IMR-90 (cell line): Measurements from ENCODE around the gene AMACR. TPM values are rescaled to one million over a fixed set of nuclear protein-coding genes. Genes with fewer than 3 reads are reported as not detected.

Experiments used
- ATAC-seq: fragments of 200-7000 bp; cut with Tn5 transposase; 2 replicates; pipeline ENCODE4 v1.9.1; 2020; ENCODE audit warnings: low read depth, mild to moderate bottlenecking, moderate library complexity
- BruUV-seq: library from RNA; stranded (reverse); fragments of 400-500 nt; replicated peaks from 2 replicates; lab custom pipeline; 2021; lab: Mats Ljungman, UMichigan
- CTCF ChIA-PET: fragments of 300-600 bp; formaldehyde crosslinking; extraction: SDS; loops from one replicate; lab custom pipeline; 2021; ENCODE audit warnings: antibody characterized with exemption; lab: Yijun Ruan, JAX
- POLR2A ChIA-PET: fragments of 300-600 bp; sonication (Branson Sonifier 250); formaldehyde crosslinking; loops from one replicate; lab custom pipeline; 2022; ENCODE audit warnings: antibody characterized with exemption; ENCODE audit not compliant: unreplicated experiment; lab: Charles Lee
- DNase-seq: peaks from one replicate; pipeline ENCODE4 v3.0.0; 2013
- H2AFZ ChIP-seq: replicated peaks from 2 replicates; pipeline ENCODE3; 2013; ENCODE audit warnings: low read length, mild to moderate bottlenecking; ENCODE audit not compliant: poor library complexity
- H2AK5ac ChIP-seq: 2 replicates; pipeline ENCODE4 v1.6.1; 2013; ENCODE audit warnings: low read depth, low read length, inconsistent platforms
- H2AK9ac ChIP-seq: replicated peaks from 2 replicates; pipeline ENCODE3; 2013; ENCODE audit warnings: mild to moderate bottlenecking, low read depth, low read length, moderate library complexity; ENCODE audit not compliant: poor library complexity
- H2BK120ac ChIP-seq: 2 replicates; pipeline ENCODE4 v1.6.1; 2013; ENCODE audit warnings: low read depth, low read length, inconsistent platforms
- H2BK15ac ChIP-seq: 3 replicates; pipeline ENCODE4 v1.6.1; 2013; ENCODE audit warnings: low read depth, low read length, inconsistent platforms
- H2BK20ac ChIP-seq: 2 replicates; pipeline ENCODE4 v1.6.1; 2013; ENCODE audit warnings: low read depth, mild to moderate bottlenecking, inconsistent platforms, low read length, moderate library complexity
- H2BK5ac ChIP-seq: 2 replicates; pipeline ENCODE4 v1.6.1; 2013; ENCODE audit warnings: mild to moderate bottlenecking, low read depth, low read length, inconsistent platforms; ENCODE audit not compliant: poor library complexity, severe bottlenecking
- H3K14ac ChIP-seq: replicated peaks from 2 replicates; pipeline ENCODE4 v1.6.1; 2013; ENCODE audit warnings: low read depth, low read length, inconsistent platforms
- H3K18ac ChIP-seq: 2 replicates; pipeline ENCODE4 v1.6.1; 2013; ENCODE audit warnings: low read depth, low read length, control low read depth
- H3K23ac ChIP-seq: 2 replicates; pipeline ENCODE4 v1.6.1; 2013; ENCODE audit warnings: low read depth, low read length, inconsistent platforms
- H3K27ac ChIP-seq: 2 replicates; pipeline ENCODE4 v1.5.1; 2013; ENCODE audit warnings: mild to moderate bottlenecking, control low read depth, low read length; ENCODE audit not compliant: insufficient read depth
- H3K27me3 ChIP-seq: 2 replicates; pipeline ENCODE4 v1.6.1; 2013; ENCODE audit warnings: low read length; ENCODE audit not compliant: control insufficient read depth, insufficient read depth
- H3K36me3 ChIP-seq: 2 replicates; pipeline ENCODE4 v1.6.1; 2013; ENCODE audit warnings: low read length, mixed read lengths; ENCODE audit not compliant: control insufficient read depth, insufficient read depth
- H3K4ac ChIP-seq: 2 replicates; pipeline ENCODE4 v1.6.1; 2013; ENCODE audit warnings: low read depth, low read length, inconsistent platforms
- H3K4me1 ChIP-seq: 2 replicates; pipeline ENCODE4 v1.6.1; 2013; ENCODE audit warnings: low read length, mixed read lengths; ENCODE audit not compliant: control insufficient read depth, insufficient read depth
- H3K4me2 ChIP-seq: 2 replicates; pipeline ENCODE4 v1.6.1; 2013; ENCODE audit warnings: low read depth, mild to moderate bottlenecking, control low read depth, low read length, moderate library complexity
- H3K4me3 ChIP-seq: 2 replicates; pipeline ENCODE4 v1.5.1; 2013; ENCODE audit warnings: low read depth, mild to moderate bottlenecking, control low read depth, low read length, moderate library complexity; ENCODE audit not compliant: insufficient read depth
- H3K56ac ChIP-seq: 2 replicates; pipeline ENCODE4 v1.6.1; 2013; ENCODE audit warnings: low read length, inconsistent platforms; ENCODE audit not compliant: insufficient read depth; ENCODE audit errors: extremely low read depth
- H3K79me1 ChIP-seq, 2 experiments: 2 replicates each; pipeline ENCODE4 v1.6.1; 2013; ENCODE audit warnings: low read length in 2 of 2, inconsistent platforms in 1 of 2, low read depth in 1 of 2
- H3K9ac ChIP-seq: 2 replicates; pipeline ENCODE4 v1.6.1; 2013; ENCODE audit warnings: low read depth, low read length, control low read depth
- H3K9me1 ChIP-seq: 2 replicates; pipeline ENCODE4 v1.6.1; 2013; ENCODE audit warnings: low read length, inconsistent platforms; ENCODE audit not compliant: insufficient read depth
- H3K9me3 ChIP-seq: 2 replicates; pipeline ENCODE4 v1.6.1; 2013; ENCODE audit warnings: low read length; ENCODE audit not compliant: control insufficient read depth, insufficient read depth
- H4K20me1 ChIP-seq: 2 replicates; pipeline ENCODE4 v1.6.1; 2013; ENCODE audit warnings: low read length, inconsistent platforms; ENCODE audit not compliant: insufficient read depth
- H4K5ac ChIP-seq: 2 replicates; pipeline ENCODE4 v1.6.1; 2013; ENCODE audit warnings: mild to moderate bottlenecking, low read depth, low read length, control low read depth
- H4K8ac ChIP-seq, 2 experiments: 2 replicates each; pipeline ENCODE4 v1.6.1; 2013; ENCODE audit warnings: low read depth in 2 of 2, low read length in 2 of 2, control low read depth in 1 of 2, inconsistent platforms in 1 of 2
- H4K91ac ChIP-seq: 2 replicates; pipeline ENCODE4 v1.6.1; 2013; ENCODE audit warnings: low read depth, low read length, inconsistent platforms; ENCODE audit not compliant: insufficient read depth
- BHLHE40 ChIP-seq: fragments of 150-350 bp; IDR thresholded peaks from 2 replicates; pipeline ENCODE4 v1.6.1; 2016; ENCODE audit warnings: mild to moderate bottlenecking, low read depth, low read length
- CEBPB ChIP-seq: IDR thresholded peaks from 2 replicates; pipeline ENCODE4 v1.6.1; 2012; ENCODE audit warnings: low read depth, low read length, improper control_type of control experiment
- CHD1 ChIP-seq: IDR thresholded peaks from 2 replicates; pipeline ENCODE4 v1.6.1; 2012; ENCODE audit warnings: low read depth, low read length, improper control_type of control experiment
- MAFK ChIP-seq: IDR thresholded peaks from 2 replicates; pipeline ENCODE4 v1.6.1; 2012; ENCODE audit warnings: low read depth, low read length, improper control_type of control experiment
- MXI1 ChIP-seq: IDR thresholded peaks from 2 replicates; pipeline ENCODE4 v1.6.1; 2012; ENCODE audit warnings: low read depth, mild to moderate bottlenecking, low read length, moderate library complexity, borderline replicate concordance
- NFE2L2 ChIP-seq: fragments of 150-350 bp; IDR thresholded peaks from 2 replicates; pipeline ENCODE4 v1.6.1; 2016; ENCODE audit warnings: low read depth, mild to moderate bottlenecking, low read length
- RAD21 ChIP-seq: IDR thresholded peaks from 2 replicates; pipeline ENCODE4 v1.6.1; 2012; ENCODE audit warnings: low read length, improper control_type of control experiment
- RCOR1 ChIP-seq: IDR thresholded peaks from 2 replicates; pipeline ENCODE4 v1.6.1; 2012; ENCODE audit warnings: mild to moderate bottlenecking, low read length, improper control_type of control experiment; ENCODE audit not compliant: insufficient replicate concordance
- RFX5 ChIP-seq: IDR thresholded peaks from 2 replicates; pipeline ENCODE4 v1.8.0; 2012; ENCODE audit warnings: low read depth, mild to moderate bottlenecking, low read length, moderate library complexity
- SMC3 ChIP-seq: fragments of 150-350 bp; IDR thresholded peaks from 2 replicates; pipeline ENCODE4 v1.6.1; 2016; ENCODE audit warnings: low read depth, mild to moderate bottlenecking, antibody characterized with exemption, low read length, moderate library complexity
- WGBS, 2 experiments: methylation state at CpG; one replicate each; pipeline versions ENCODE4 v1.1.5 to v1.1.7; 2013; ENCODE audit warnings: missing lambda C conversion rate in 2 of 2; ENCODE audit not compliant: insufficient read length in 1 of 2; ENCODE audit errors: extremely low coverage in 2 of 2; 5-methylcytosine and 5-hydroxymethylcytosine counted together
- dilution Hi-C: fragments of 300-500 bp; cut with HindIII; formaldehyde crosslinking; loops from one replicate; pipeline ENCODE4 v1.14.3; 2018; ENCODE audit warnings: low sequenced_read_pairs; ENCODE audit not compliant: unreplicated experiment
- in situ Hi-C: fragments of 300-500 bp; cut with MboI; formaldehyde crosslinking; loops from 3 replicates; pipeline ENCODE4 v1.14.3; 2019; ENCODE audit warnings: low sequenced_read_pairs, inconsistent platforms, mixed read lengths
- intact Hi-C: fragments of 100-400 bp; cut with micrococcal nuclease; formaldehyde crosslinking; loops from 2 replicates; pipeline ENCODE4 v1.10.0; 2022
- polyA plus RNA-seq, 3 experiments: library from polyadenylated mRNA; depleted of rRNA; stranded (reverse); fragments of >200 nt; gene quantifications; 2 replicates each; pipeline ENCODE4 v1.2.3, GENCODE V29; 2012; ENCODE audit warnings: low replicate concordance in 1 of 3
- total RNA-seq: library from RNA; depleted of rRNA; stranded (reverse); fragments of >200 nt; gene quantifications from 2 replicates; pipeline ENCODE4 v1.2.3, GENCODE V29; 2012
- TF ChIP-seq, protein P1 (sequence below): fragments of 150-350 bp; IDR thresholded peaks from 2 replicates; pipeline ENCODE4 v1.6.1; 2016; ENCODE audit warnings: low read depth, mild to moderate bottlenecking, low read length, moderate library complexity, borderline replicate concordance
- TF ChIP-seq, protein P2 (sequence below): conservative IDR thresholded peaks from 2 replicates; pipeline ENCODE4 v1.5.1; 2012; ENCODE audit warnings: mild to moderate bottlenecking, low read depth, low read length, improper control_type of control experiment

AMACR gene
- total and polyA plus RNA-seq, 2 of the 4 experiments (the other 2 are of a cell fraction): 8.2 to 12.9 TPM

DNA sequence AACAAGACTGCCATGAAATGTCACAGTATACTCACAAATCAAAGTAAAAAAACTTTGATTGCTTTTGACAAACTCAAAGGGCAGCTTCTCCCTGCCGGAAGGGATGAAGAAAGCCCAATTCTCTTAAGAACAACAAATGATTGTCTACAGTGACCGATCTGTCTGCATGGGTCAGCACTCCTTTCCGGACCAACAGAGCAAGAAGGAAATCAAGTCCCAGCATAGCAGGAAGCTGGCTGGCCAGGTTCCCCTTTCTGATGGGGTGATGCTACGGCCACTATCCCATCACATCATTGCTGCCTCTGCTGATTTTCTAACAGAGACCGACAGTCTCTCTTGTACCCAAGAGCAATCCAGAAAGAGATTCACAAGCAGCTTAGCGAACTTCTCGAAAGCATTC, 34.5 kb upstream of the AMACR start:
- ATAC-seq (no peak), DNase-seq (no peak)
- no peak overlapping the region for H3K14ac ChIP-seq
- H3K4me1 ChIP-seq: peaks cover 6% of the 10 kb centered on the region; the same call in 1 of the 2 replicates
- intact Hi-C loops: no loop called here
- no peaks in the 10 kb centered on the region for H4K20me1 ChIP-seq
- no peak overlapping the region for H3K18ac ChIP-seq
- no peaks in the 10 kb centered on the region for H3K79me1 ChIP-seq
- BruUV-seq: no TSS peak
- no peaks in the 10 kb centered on the region for H3K9me3 ChIP-seq
- no peak overlapping the region for H3K4me3 ChIP-seq
- no peak overlapping the region for H2AK5ac ChIP-seq
- no peak for TF ChIP-seq RAD21
- TF ChIP-seq RFX5: no peak
- no peak for TF ChIP-seq CHD1
- TF ChIP-seq, protein P1, sequence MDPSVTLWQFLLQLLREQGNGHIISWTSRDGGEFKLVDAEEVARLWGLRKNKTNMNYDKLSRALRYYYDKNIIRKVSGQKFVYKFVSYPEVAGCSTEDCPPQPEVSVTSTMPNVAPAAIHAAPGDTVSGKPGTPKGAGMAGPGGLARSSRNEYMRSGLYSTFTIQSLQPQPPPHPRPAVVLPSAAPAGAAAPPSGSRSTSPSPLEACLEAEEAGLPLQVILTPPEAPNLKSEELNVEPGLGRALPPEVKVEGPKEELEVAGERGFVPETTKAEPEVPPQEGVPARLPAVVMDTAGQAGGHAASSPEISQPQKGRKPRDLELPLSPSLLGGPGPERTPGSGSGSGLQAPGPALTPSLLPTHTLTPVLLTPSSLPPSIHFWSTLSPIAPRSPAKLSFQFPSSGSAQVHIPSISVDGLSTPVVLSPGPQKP: no peak
- no peak for TF ChIP-seq MAFK
- no peak for TF ChIP-seq MXI1
- TF ChIP-seq, protein P2, sequence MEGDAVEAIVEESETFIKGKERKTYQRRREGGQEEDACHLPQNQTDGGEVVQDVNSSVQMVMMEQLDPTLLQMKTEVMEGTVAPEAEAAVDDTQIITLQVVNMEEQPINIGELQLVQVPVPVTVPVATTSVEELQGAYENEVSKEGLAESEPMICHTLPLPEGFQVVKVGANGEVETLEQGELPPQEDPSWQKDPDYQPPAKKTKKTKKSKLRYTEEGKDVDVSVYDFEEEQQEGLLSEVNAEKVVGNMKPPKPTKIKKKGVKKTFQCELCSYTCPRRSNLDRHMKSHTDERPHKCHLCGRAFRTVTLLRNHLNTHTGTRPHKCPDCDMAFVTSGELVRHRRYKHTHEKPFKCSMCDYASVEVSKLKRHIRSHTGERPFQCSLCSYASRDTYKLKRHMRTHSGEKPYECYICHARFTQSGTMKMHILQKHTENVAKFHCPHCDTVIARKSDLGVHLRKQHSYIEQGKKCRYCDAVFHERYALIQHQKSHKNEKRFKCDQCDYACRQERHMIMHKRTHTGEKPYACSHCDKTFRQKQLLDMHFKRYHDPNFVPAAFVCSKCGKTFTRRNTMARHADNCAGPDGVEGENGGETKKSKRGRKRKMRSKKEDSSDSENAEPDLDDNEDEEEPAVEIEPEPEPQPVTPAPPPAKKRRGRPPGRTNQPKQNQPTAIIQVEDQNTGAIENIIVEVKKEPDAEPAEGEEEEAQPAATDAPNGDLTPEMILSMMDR: no peak
- no peak for TF ChIP-seq NFE2L2
- no peak for TF ChIP-seq BHLHE40
- TF ChIP-seq CEBPB: no peak
- TF ChIP-seq SMC3: no peak
- TF ChIP-seq RCOR1: no peak
- no peak overlapping the region for H2BK15ac ChIP-seq
- dilution Hi-C loops: no loop called here
- no peak overlapping the region for H3K56ac ChIP-seq
- no peak overlapping the region for H2BK20ac ChIP-seq
- no peaks in the 10 kb centered on the region; the same call in 1 of the 2 replicates for H3K9me1 ChIP-seq
- H3K27me3 ChIP-seq: no peaks in the 10 kb centered on the region
- H4K5ac ChIP-seq: no peak overlapping the region
- ChIA-PET POLR2A (no interaction called here), CTCF (no interaction called here)
- no peak overlapping the region for H2AFZ ChIP-seq
- no peak overlapping the region for H3K27ac ChIP-seq
- H3K4me2 ChIP-seq: no peak overlapping the region
- no peak overlapping the region for H3K9ac ChIP-seq
- in situ Hi-C loops: no loop called here
- no peak overlapping the region for H4K8ac ChIP-seq
- no peak overlapping the region for H2AK9ac ChIP-seq
- no peak overlapping the region for H3K23ac ChIP-seq
- H4K91ac ChIP-seq: no peak overlapping the region
- no peak overlapping the region for H2BK120ac ChIP-seq
- no peak overlapping the region for H2BK5ac ChIP-seq
- no peak overlapping the region for H3K4ac ChIP-seq
- 100% methylated on average over 1 of the region's 7 CpGs; no CpG with 5 or more reads in 1 of the 2 experiments for WGBS, 2 experiments
- H3K36me3 ChIP-seq: no peaks in the 10 kb centered on the region
